Activated CD8-positive, alpha-beta memory T cell treated with anti-CD3 and anti-CD28 coated beads, Interleukin-2, amount 50 U/mL, for 48 hours (primary cell): ENCODE data around the gene C12orf56.
A peak's percentile ranks its signal among the peaks of the same experiment; 100 is the strongest.
"Not testable (repeated sequence)": the region's sequence is repeated elsewhere in the genome, so short reads cannot be mapped to it uniquely, and the experiment has no call there.

ENCODE experiments used
- DNase-seq: peaks from one replicate; pipeline ENCODE4 v3.0.0-alpha.2; 2020

Gene C12orf56

DNA sequence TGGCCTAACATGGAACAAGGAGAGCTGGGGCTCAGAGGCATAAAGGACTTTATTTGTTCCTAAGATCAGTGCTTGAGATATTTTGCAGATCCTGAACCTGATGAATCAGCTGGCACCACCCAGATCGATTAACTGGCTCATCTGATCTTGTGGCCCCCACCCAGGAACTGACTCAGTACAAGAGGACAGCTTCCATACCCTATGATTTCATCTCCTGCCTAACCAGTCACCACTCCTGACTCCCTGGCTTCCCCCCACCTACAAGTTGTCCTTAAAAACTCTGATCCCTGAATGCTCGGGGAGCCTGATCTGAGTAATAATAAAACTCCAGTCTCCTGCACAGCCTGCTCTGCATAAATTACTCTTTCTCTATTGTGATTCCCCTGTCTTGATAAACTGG, 5.1 kb downstream of the C12orf56 start:
- peak; percentile 54 for DNase-seq

DNA sequence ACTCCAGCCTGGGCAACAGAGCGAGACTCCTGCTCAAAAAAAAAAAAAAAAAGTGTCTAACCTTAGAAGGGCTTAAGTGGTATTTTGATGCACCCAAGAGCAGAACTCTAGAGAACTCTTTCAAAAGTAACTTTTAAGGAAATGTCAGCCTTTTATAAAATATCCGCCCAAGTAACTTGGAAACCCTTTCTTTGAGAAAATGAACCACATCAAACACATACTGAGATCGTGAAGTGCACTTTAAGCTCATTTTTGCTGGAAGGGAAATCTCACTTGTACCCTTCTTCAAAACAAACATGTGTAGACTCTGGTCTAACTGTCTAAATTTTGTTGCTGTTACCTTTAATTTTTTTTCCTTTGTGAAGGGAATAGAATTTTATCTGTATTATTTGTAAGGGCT, 5.5 kb downstream of the C12orf56 start:
- no peak for DNase-seq

GRCh38 chr12:64383675-64384074, 6.9 kb downstream of the C12orf56 start:
- DNase-seq: no peak

- no peak for DNase-seq
These were observed 27.7 kb downstream of the C12orf56 start for GRCh38 chr12:64362721-64363305.

GRCh38 chr12:64361173-64361572, 29.4 kb downstream of the C12orf56 start:
- not testable (repeated sequence) for DNase-seq

GRCh38 chr12:64356209-64356608, 34.3 kb downstream of the C12orf56 start:
- DNase-seq: not testable (repeated sequence)

- no peak for DNase-seq
These were observed 38.4 kb downstream of the C12orf56 start for GRCh38 chr12:64352181-64352580.

DNA sequence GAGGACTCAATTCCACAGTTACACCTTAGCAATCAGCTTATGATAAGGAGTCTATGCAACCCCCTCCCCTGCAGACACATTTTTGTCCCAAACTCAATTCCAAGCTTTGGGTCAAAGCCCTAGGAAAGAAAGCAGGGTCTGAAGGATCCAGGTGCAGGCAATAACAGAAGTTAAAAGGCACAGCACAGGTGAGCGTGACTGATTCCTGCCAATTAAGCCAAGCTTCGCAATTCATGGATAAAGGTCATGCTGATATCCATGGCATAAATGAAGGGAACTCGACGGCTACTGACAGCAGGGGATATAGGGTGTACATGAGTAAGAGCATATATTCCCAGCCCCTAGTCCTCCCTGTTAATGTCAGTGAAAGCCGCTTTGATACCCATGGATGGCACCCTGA, 39.3 kb downstream of the C12orf56 start:
- no peak for DNase-seq

GRCh38 chr12:64347630-64348029, 42.9 kb downstream of the C12orf56 start:
- DNase-seq: no peak

- not testable (repeated sequence) for DNase-seq
These were observed 45.9 kb downstream of the C12orf56 start for GRCh38 chr12:64344631-64345030.

DNA sequence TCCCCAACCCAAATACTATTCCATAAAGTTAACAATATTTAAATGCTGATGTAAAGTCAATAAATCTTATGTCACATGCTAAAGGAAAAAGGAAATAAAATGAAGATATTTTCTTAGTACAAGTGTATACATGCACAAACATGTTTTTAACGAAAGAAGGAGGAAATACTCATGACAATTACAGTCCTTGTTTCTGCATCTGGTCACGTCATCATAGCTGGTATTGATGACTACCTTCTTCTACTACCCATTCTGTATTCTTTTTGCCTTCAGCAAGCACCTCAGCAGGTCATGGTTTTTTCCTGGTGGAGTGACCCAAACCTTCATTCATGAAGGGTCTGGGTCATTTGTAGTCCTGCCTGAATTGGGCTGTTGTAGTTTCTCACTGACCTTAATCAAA, 50.0 kb downstream of the C12orf56 start:
- not testable (repeated sequence) for DNase-seq

- no peak for DNase-seq
These were observed 54.6 kb downstream of the C12orf56 start for GRCh38 chr12:64335886-64336466.

GRCh38 chr12:64332938-64333337, 57.6 kb downstream of the C12orf56 start:
- DNase-seq: no peak

DNA sequence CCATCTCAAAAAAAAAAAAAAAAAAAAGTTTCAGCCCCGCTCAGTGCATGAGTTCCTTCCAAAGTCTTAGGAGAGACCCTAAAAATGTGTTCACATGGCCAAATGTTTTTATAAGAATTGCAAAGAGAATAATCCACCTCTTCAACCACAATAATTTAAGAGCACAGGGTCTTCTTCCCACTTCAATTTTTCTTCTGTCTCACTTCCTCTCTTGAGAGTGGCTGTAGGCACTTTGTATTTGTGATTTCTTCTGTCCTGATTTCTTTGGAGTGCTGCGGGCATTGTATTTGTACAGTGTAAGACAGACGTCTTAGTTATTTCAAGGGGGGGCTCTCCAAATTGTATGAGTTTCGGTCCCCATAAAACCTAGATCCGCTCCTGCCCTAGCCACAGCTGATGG, 58.3 kb downstream of the C12orf56 start:
- DNase-seq: no peak

DNA sequence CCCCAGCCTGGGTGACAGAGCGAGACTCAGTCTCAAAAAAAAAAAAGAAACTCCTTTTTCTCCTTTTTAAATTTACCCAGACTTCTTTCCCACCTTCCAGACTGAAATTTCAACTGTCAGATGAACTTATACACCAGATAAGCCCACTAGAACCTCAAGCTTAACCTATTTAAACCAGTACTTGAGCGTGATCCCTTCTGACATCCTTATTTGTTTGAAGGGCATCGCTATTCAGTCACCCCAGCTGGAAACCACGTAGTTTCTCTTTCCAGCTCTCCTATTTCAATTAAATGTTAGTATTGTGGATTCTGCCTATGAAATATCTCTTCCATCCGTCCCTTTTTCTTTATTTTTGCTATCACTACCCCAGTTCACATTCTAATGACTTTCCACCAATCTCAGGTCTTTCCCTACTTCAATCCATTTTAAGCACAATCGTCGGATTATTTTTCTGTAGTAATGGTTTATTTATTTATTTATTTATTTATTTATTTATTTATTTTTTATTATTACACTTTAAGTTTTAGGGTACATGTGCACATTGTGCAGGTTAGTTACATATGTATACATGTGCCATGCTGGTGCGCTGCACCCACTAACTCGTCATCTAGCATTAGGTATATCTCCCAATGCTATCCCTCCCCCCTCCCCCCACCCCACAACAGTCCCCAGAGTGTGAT, 61.4 kb downstream of the C12orf56 start:
- not testable (repeated sequence) for DNase-seq

GRCh38 chr12:64325055-64325454, 65.5 kb downstream of the C12orf56 start:
- DNase-seq: no peak

DNA sequence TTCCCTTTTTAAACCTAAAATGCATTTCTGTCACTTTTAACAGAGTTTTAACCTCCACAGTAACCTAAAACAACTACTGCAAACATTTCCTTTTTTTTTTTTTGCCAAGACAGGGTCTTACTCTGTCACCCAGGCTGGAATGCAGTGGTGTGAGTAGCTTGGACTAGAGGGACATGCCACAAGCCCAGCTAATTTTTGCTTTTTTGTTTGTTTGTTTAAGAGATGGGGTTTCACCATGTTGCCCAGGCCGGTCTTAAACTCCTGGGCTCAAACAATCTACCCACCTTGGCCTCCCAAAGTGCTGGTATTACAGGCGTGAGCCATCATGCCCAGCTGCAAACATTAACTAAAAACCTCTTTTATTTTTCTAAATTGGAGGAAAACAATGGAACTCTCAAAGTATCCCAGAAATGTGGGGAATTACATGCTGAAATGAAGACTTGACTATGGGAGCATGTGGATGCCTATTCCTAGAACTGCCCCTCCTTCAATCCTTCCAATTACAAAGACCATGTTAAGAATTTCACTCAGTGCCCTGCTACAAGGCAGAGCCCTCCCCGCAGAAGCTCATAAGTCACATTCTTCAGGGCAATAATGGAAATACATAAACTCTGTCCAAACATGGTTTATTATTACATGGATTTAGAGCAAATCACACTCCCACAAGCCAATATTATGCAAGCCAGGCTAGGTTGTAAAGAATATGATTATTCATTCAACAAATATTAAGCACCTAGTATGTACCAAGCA, 66.9 kb downstream of the C12orf56 start:
- DNase-seq: no peak

- no peak for DNase-seq
These were observed 67.6 kb downstream of the C12orf56 start for GRCh38 chr12:64323006-64323405.

DNA sequence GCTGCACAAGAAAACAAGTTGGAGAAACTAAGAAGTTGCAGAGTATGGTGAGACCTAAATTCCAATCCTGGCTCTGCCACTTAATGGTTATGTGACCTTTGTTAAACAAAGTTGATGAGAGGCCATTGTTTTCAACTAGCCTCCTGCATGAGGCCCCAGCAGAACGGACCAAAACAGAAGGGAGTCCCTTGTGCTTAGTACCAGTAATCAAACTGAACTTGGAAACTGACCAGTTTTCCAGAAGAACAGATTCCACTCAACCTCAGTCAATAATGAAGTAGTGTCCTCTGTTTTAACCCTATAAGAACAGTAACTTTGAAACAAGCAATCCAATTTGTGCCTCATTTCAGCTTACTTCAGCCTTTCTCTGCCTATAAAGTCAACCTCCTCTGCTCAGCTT, 69.9 kb downstream of the C12orf56 start:
- DNase-seq: no peak

DNA sequence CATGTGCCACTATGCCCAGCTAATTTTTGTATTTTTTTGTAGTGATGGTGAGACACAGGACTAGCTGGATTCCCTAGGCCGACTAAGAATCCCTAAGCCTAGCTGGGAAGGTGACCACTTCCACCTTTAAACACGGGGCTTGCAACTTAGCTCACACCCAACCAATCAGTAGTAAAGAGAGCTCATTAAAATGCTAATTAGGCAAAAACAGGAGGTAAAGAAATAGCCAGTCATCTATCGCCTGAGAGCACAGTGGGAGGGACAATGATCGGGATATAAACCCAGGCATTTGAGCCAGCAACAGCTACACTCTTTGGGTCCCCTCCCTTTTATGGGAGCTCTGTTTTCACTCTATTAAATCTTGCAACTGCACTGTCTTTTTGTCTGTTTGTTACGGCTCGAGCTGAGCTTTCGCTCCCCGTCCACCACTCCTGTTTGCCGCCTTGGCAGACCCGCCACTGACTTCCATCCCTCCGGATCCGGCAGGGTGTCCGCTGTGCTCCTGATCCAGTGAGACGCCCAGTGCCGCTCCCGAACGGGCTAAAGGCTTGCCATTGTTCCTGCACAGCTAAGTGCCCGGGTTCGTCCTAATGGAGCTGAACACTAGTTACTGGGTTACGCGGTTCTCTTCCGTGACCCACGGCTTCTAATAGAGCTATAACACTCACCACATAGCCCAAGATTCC, 70.9 kb downstream of the C12orf56 start:
- DNase-seq: not testable (repeated sequence)

- no peak for DNase-seq
These were observed 72.0 kb downstream of the C12orf56 start for GRCh38 chr12:64318605-64319004.

- no peak for DNase-seq
These were observed 78.7 kb downstream of the C12orf56 start for GRCh38 chr12:64311877-64312276.

GRCh38 chr12:64304571-64304970, 86.0 kb downstream of the C12orf56 start:
- no peak for DNase-seq
